ENCODE measurements around the gene NPIPB4.
"Not testable (repeated sequence)": the region's sequence is repeated elsewhere in the genome, so short reads cannot be mapped to it uniquely, and the experiment has no call there.

The NPIPB4 gene

GRCh38 chr16:21820908-21821465 is 36.6 kb downstream of the NPIPB4 start:
- not testable (repeated sequence) for H3K79me2 ChIP-seq (ENCODE audit: control insufficient read depth, insufficient read depth, low read length, unreplicated experiment); H3K27me3 ChIP-seq (ENCODE audit: insufficient read depth, low read length); H3K36me3 ChIP-seq (ENCODE audit: insufficient read depth, low read length); H3K4me1 ChIP-seq (ENCODE audit: control insufficient read depth, insufficient read depth, low read length, unreplicated experiment)
- H3K27ac ChIP-seq (ENCODE audit: low read depth, low read length) = peak overlapping the region; percentile 65; the same call in 1 of the 2 replicates
- peak overlapping the region; percentile 70 for H2AFZ ChIP-seq (ENCODE audit: low read length, unreplicated experiment)
- H3K4me3 ChIP-seq (ENCODE audit: low read depth, low read length) = peak overlapping the region; percentile 76

GRCh38 chr16:21820028-21820907 is 37.3 kb downstream of the NPIPB4 start:
- not testable (repeated sequence) for H3K79me2 ChIP-seq (ENCODE audit: control insufficient read depth, insufficient read depth, low read length, unreplicated experiment); H3K4me1 ChIP-seq (ENCODE audit: control insufficient read depth, insufficient read depth, low read length, unreplicated experiment); H3K36me3 ChIP-seq (ENCODE audit: insufficient read depth, low read length); H3K27me3 ChIP-seq (ENCODE audit: insufficient read depth, low read length)
- Histone ChIP-seq H3K4me3 (ENCODE audit: low read depth, low read length) (peak overlapping the region; percentile 76), H3K27ac (ENCODE audit: low read depth, low read length) (peak overlapping the region; percentile 65), H2AFZ (ENCODE audit: low read length, unreplicated experiment) (peak overlapping the region; percentile 70)

- Histone ChIP-seq H3K27ac (ENCODE audit: low read depth, low read length) (peak overlapping the region; percentile 65; the same call in 1 of the 2 replicates), H3K4me3 (ENCODE audit: low read depth, low read length) (peak overlapping the region; percentile 76), H2AFZ (ENCODE audit: low read length, unreplicated experiment) (peak overlapping the region; percentile 25)
- H3K79me2 ChIP-seq (ENCODE audit: control insufficient read depth, insufficient read depth, low read length, unreplicated experiment); H3K27me3 ChIP-seq (ENCODE audit: insufficient read depth, low read length); H3K4me1 ChIP-seq (ENCODE audit: control insufficient read depth, insufficient read depth, low read length, unreplicated experiment); H3K36me3 ChIP-seq (ENCODE audit: insufficient read depth, low read length): not testable (repeated sequence)
Observed at GRCh38 chr16:21819617-21820016, 37.9 kb downstream of the NPIPB4 start.

- H3K27ac ChIP-seq (ENCODE audit: low read depth, low read length); H3K79me2 ChIP-seq (ENCODE audit: control insufficient read depth, insufficient read depth, low read length, unreplicated experiment); H2AFZ ChIP-seq (ENCODE audit: low read length, unreplicated experiment); H3K4me3 ChIP-seq (ENCODE audit: low read depth, low read length); H3K27me3 ChIP-seq (ENCODE audit: insufficient read depth, low read length); H3K36me3 ChIP-seq (ENCODE audit: insufficient read depth, low read length); H3K4me1 ChIP-seq (ENCODE audit: control insufficient read depth, insufficient read depth, low read length, unreplicated experiment): not testable (repeated sequence)
Observed at GRCh38 chr16:21817012-21817411, 40.5 kb downstream of the NPIPB4 start.

GRCh38 chr16:21815694-21816093 is 41.9 kb downstream of the NPIPB4 start:
- H3K36me3 ChIP-seq (ENCODE audit: insufficient read depth, low read length); H3K27me3 ChIP-seq (ENCODE audit: insufficient read depth, low read length); H3K79me2 ChIP-seq (ENCODE audit: control insufficient read depth, insufficient read depth, low read length, unreplicated experiment); H3K4me3 ChIP-seq (ENCODE audit: low read depth, low read length); H3K27ac ChIP-seq (ENCODE audit: low read depth, low read length); H2AFZ ChIP-seq (ENCODE audit: low read length, unreplicated experiment); H3K4me1 ChIP-seq (ENCODE audit: control insufficient read depth, insufficient read depth, low read length, unreplicated experiment): not testable (repeated sequence)

GRCh38 chr16:21802375-21802663 is 55.2 kb downstream of the NPIPB4 start:
- H3K27ac ChIP-seq (ENCODE audit: low read depth, low read length); H3K36me3 ChIP-seq (ENCODE audit: insufficient read depth, low read length); H3K4me3 ChIP-seq (ENCODE audit: low read depth, low read length); H3K27me3 ChIP-seq (ENCODE audit: insufficient read depth, low read length); H3K4me1 ChIP-seq (ENCODE audit: control insufficient read depth, insufficient read depth, low read length, unreplicated experiment); H2AFZ ChIP-seq (ENCODE audit: low read length, unreplicated experiment); H3K79me2 ChIP-seq (ENCODE audit: control insufficient read depth, insufficient read depth, low read length, unreplicated experiment): not testable (repeated sequence)

GRCh38 chr16:21801538-21802374 is 55.8 kb downstream of the NPIPB4 start:
- H3K4me3 ChIP-seq (ENCODE audit: low read depth, low read length); H3K4me1 ChIP-seq (ENCODE audit: control insufficient read depth, insufficient read depth, low read length, unreplicated experiment); H3K27me3 ChIP-seq (ENCODE audit: insufficient read depth, low read length); H2AFZ ChIP-seq (ENCODE audit: low read length, unreplicated experiment); H3K36me3 ChIP-seq (ENCODE audit: insufficient read depth, low read length); H3K27ac ChIP-seq (ENCODE audit: low read depth, low read length); H3K79me2 ChIP-seq (ENCODE audit: control insufficient read depth, insufficient read depth, low read length, unreplicated experiment): not testable (repeated sequence)

GRCh38 chr16:21798601-21799000 is 59.0 kb downstream of the NPIPB4 start:
- H3K4me3 ChIP-seq (ENCODE audit: low read depth, low read length); H3K79me2 ChIP-seq (ENCODE audit: control insufficient read depth, insufficient read depth, low read length, unreplicated experiment); H3K4me1 ChIP-seq (ENCODE audit: control insufficient read depth, insufficient read depth, low read length, unreplicated experiment); H3K27ac ChIP-seq (ENCODE audit: low read depth, low read length); H2AFZ ChIP-seq (ENCODE audit: low read length, unreplicated experiment); H3K36me3 ChIP-seq (ENCODE audit: insufficient read depth, low read length); H3K27me3 ChIP-seq (ENCODE audit: insufficient read depth, low read length): not testable (repeated sequence)

GRCh38 chr16:21793310-21793709 is 64.2 kb downstream of the NPIPB4 start:
- not testable (repeated sequence) for H3K36me3 ChIP-seq (ENCODE audit: insufficient read depth, low read length)

GRCh38 chr16:21790506-21790905 is 67.0 kb downstream of the NPIPB4 start:
- H3K4me3 ChIP-seq (ENCODE audit: low read depth, low read length); H3K27me3 ChIP-seq (ENCODE audit: insufficient read depth, low read length): not testable (repeated sequence)

More at GRCh38 chr16:21793310-21793709, 64.2 kb downstream of the NPIPB4 start:
- H3K4me3 ChIP-seq (ENCODE audit: low read depth, low read length); H3K27ac ChIP-seq (ENCODE audit: low read depth, low read length); H3K4me1 ChIP-seq (ENCODE audit: control insufficient read depth, insufficient read depth, low read length, unreplicated experiment); H2AFZ ChIP-seq (ENCODE audit: low read length, unreplicated experiment); H3K79me2 ChIP-seq (ENCODE audit: control insufficient read depth, insufficient read depth, low read length, unreplicated experiment); H3K27me3 ChIP-seq (ENCODE audit: insufficient read depth, low read length): not testable (repeated sequence)

More at GRCh38 chr16:21790506-21790905, 67.0 kb downstream of the NPIPB4 start:
- H3K4me1 ChIP-seq (ENCODE audit: control insufficient read depth, insufficient read depth, low read length, unreplicated experiment); H2AFZ ChIP-seq (ENCODE audit: low read length, unreplicated experiment); H3K36me3 ChIP-seq (ENCODE audit: insufficient read depth, low read length); H3K79me2 ChIP-seq (ENCODE audit: control insufficient read depth, insufficient read depth, low read length, unreplicated experiment): not testable (repeated sequence)
- peak overlapping the region; percentile 32; the same call in 1 of the 2 replicates for H3K27ac ChIP-seq (ENCODE audit: low read depth, low read length)
